Activated naive CD4-positive, alpha-beta T cell treated with anti-CD3 and anti-CD28 coated beads, Interleukin-2, amount 50 U/mL, for 24 hours (primary cell): Measurements from ENCODE around the gene CATSPERZ.

Source experiments
- H3K27ac Mint-ChIP-seq: one replicate; pipeline ENCODE4 v1.8.0; 2021; ENCODE audit warnings: mild to moderate bottlenecking, mixed read lengths
- H3K27me3 Mint-ChIP-seq: one replicate; pipeline ENCODE4 v1.8.0; 2021; ENCODE audit warnings: mixed read lengths
- H3K36me3 Mint-ChIP-seq: one replicate; pipeline ENCODE4 v1.8.0; 2021; ENCODE audit warnings: mixed read lengths
- H3K4me1 Mint-ChIP-seq: one replicate; pipeline ENCODE4 v1.8.0; 2021; ENCODE audit warnings: mixed read lengths
- H3K4me3 Mint-ChIP-seq: one replicate; pipeline ENCODE4 v1.8.0; 2021; ENCODE audit warnings: mild to moderate bottlenecking, mixed read lengths
- H3K9me3 Mint-ChIP-seq: one replicate; pipeline ENCODE4 v1.8.0; 2021; ENCODE audit warnings: mixed read lengths

The CATSPERZ gene

DNA sequence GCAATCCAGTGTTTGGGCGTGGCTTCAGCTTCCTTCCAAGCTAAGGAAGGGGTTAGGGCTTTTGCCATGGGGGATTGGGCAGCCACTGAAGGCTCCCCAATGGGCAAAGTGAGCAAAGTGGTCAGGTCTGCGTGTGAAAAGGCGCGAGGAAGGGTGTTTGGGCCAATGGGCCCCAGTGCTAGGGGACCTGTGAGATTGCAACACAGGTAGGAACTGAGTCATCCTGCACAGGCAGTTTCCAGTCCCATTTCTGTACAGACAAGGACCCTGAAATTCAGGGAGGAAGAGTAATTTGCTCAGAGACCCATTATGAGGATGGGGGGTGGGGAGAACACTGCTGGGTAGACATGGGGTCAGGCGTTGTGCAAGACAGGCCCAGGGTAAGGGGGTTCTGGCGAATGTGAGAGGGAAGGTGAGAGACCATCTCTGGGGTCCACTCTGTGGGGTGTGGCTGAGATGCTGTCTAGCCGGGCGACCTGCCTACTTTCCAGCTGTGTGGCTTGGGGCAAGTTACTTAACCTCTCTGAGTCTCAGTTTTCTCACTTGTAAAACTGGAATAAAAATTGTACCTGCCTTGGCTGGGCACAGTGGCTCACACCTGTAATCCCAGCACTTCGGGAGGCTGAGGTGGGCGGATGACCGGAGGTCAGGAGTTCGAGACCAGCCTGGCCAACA, 47.2 kb downstream of the CATSPERZ start:
- H3K27me3 Mint-ChIP-seq: no peaks in the 10 kb centered on the region
- H3K27ac Mint-ChIP-seq: peak overlapping the region; percentile 62
- no peaks in the 10 kb centered on the region for H3K36me3 Mint-ChIP-seq
- peaks cover 4% of the 10 kb centered on the region for H3K4me1 Mint-ChIP-seq
- no peaks in the 10 kb centered on the region for H3K9me3 Mint-ChIP-seq
- no peak overlapping the region for H3K4me3 Mint-ChIP-seq

DNA sequence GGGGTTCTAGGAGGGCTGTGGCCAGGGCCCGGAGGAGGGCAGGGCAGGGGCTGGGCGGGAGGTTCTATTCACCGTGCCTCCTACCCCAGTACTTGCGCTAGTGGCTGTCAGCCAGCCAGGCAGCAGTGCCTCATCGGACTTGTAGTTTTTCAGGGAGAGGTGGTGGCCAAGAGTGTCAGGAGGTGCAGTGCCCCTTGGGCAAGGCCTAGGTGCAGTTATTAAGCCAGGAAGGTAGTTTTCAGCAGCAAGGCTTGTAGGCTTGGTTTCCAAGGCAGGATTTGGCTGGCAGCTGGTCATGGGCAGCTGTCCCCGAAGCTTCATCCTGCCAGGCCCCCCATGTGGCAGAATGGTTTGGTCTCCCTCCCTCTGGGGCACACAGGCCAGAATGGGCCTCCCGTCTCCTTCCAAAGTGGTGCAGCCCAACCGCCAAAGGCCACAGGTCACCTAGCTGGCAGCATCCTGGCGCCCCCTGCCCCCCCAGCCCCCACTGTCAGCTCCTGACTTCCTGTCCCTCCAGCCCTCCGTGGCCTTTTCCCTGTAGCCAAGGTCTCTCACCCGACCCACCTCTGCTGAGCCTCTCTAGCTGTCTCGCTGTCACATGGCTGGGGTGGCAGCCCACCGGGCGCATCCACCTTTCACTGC, 48.3 kb downstream of the CATSPERZ start:
- Mint-ChIP-seq H3K9me3 (no peaks in the 10 kb centered on the region), H3K4me1 (peaks cover 4% of the 10 kb centered on the region), H3K36me3 (no peaks in the 10 kb centered on the region), H3K27ac (no peak overlapping the region), H3K4me3 (no peak overlapping the region), H3K27me3 (no peaks in the 10 kb centered on the region)

- Mint-ChIP-seq H3K27me3 (no peaks in the 10 kb centered on the region), H3K27ac (no peak overlapping the region), H3K4me1 (peaks cover 4% of the 10 kb centered on the region), H3K36me3 (no peaks in the 10 kb centered on the region), H3K4me3 (no peak overlapping the region), H3K9me3 (no peaks in the 10 kb centered on the region)
Observed at GRCh38 chr11:64349025-64349387, 48.8 kb downstream of the CATSPERZ start.

DNA sequence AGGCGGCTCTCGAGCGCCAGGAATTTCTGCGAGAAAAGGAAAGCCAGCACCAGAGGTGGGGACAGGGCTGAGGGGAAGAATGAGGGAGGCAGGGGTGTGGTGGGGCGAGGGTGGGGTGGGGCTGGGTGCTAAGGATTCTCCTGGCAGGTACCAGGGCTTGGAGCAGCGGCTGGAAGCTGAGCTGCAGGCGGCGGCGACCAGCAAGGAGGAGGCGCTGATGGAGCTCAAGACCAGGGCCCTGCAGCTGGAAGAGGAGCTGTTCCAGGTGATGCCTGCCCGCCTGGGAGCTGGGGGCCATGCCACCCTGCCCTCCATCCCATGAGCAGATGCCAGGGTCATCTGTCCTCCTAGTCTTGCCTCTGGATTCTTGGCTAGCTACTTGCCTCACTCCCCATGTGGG, 49.2 kb downstream of the CATSPERZ start:
- peaks cover 4% of the 10 kb centered on the region for H3K4me1 Mint-ChIP-seq
- H3K27ac Mint-ChIP-seq: no peak overlapping the region
- H3K36me3 Mint-ChIP-seq: no peaks in the 10 kb centered on the region
- H3K4me3 Mint-ChIP-seq: no peak overlapping the region
- H3K9me3 Mint-ChIP-seq: no peaks in the 10 kb centered on the region
- H3K27me3 Mint-ChIP-seq: no peaks in the 10 kb centered on the region

DNA sequence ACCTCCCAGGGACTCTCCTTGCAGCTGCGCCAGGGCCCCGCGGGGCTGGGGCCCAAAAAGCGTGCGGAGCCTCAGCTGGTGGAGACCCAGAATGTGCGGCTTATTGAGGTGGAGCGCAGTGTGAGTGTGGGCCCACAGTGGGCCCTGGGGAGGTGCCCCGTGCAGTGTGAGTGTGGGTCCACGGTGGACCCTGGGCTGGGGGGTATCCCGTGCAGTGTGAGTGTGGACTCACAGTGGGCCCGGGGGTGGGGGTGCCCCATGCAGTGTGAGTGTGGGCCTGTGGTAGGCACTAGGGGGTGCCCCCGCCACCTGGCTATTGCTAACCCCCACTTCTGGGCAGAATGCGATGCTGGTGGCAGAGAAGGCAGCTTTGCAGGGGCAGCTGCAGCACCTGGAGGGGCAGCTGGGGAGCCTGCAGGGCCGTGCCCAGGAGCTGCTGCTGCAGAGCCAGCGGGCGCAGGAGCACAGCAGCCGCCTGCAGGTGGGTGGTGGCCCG, 51.0 kb downstream of the CATSPERZ start:
- no peaks in the 10 kb centered on the region for H3K27me3 Mint-ChIP-seq
- no peaks in the 10 kb centered on the region for H3K36me3 Mint-ChIP-seq
- H3K4me3 Mint-ChIP-seq: no peak overlapping the region
- no peak overlapping the region for H3K27ac Mint-ChIP-seq
- no peaks in the 10 kb centered on the region for H3K4me1 Mint-ChIP-seq
- no peaks in the 10 kb centered on the region for H3K9me3 Mint-ChIP-seq

GRCh38 chr11:64352099-64352994, 52.2 kb downstream of the CATSPERZ start:
- H3K27ac Mint-ChIP-seq: no peak overlapping the region
- H3K4me3 Mint-ChIP-seq: no peak overlapping the region
- no peaks in the 10 kb centered on the region for H3K27me3 Mint-ChIP-seq

GRCh38 chr11:64352995-64353714, 53.0 kb downstream of the CATSPERZ start:
- peaks cover 13% of the 10 kb centered on the region for H3K4me1 Mint-ChIP-seq
- H3K36me3 Mint-ChIP-seq: no peaks in the 10 kb centered on the region
- H3K27ac Mint-ChIP-seq: no peak overlapping the region
- no peaks in the 10 kb centered on the region for H3K9me3 Mint-ChIP-seq
- no peaks in the 10 kb centered on the region for H3K27me3 Mint-ChIP-seq
- H3K4me3 Mint-ChIP-seq: no peak overlapping the region

More at GRCh38 chr11:64352099-64352994, 52.2 kb downstream of the CATSPERZ start:
- H3K4me1 Mint-ChIP-seq: peaks cover 5% of the 10 kb centered on the region
- no peaks in the 10 kb centered on the region for H3K36me3 Mint-ChIP-seq
- H3K9me3 Mint-ChIP-seq: no peaks in the 10 kb centered on the region

DNA sequence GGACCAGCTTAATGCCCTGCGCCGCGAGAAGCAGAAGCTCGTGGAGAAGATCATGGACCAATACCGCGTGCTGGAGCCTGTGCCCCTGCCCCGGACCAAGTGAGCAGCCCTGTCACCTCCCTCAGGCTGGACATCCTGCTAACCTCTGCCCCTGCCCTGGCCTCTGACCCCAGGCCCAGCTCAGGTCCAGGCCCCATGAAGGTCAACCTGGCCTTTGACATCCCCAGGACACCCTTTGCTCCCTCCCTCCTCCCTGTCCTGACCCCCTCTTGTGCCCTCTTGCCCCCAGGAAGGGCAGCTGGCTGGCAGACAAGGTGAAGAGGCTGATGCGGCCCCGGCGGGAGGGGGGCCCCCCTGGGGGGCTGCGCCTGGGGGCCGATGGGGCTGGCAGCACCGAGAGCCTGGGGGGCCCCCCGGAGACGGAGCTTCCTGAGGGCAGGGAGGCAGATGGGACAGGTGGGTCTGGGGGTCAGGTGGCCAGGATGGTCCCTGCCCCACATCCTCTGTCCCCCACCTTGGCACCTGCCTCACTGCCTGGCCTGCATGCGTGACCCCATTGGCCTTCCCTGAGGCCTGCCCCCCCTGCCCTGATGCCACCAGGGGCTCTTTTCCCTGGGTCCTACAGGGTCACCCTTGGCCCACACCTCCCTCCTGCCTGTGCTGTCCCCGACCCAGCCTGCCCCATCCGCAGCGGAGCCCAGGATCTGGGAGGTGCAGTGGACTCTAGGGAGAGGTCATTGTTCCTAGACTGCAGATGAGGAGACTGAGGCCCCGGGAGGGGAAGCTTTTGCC, 53.8 kb downstream of the CATSPERZ start:
- Mint-ChIP-seq H3K36me3 (no peaks in the 10 kb centered on the region), H3K4me1 (peaks cover 15% of the 10 kb centered on the region), H3K9me3 (no peaks in the 10 kb centered on the region), H3K27ac (no peak overlapping the region), H3K4me3 (no peak overlapping the region), H3K27me3 (no peaks in the 10 kb centered on the region)
